SU-DHL-6 (cell line): ENCODE measurements around the gene GRIN2A.

Experiments
- CTCF ChIP-seq: fragments of 200-600 bp; sonication (generic); IDR thresholded peaks from one replicate; pipeline ENCODE4 v1.5.1; 2017; ENCODE audit warnings: antibody characterized with exemption, mild to moderate bottlenecking, low read length, moderate library complexity; ENCODE audit not compliant: insufficient read depth, poor library complexity, severe bottlenecking
- EZH2phosphoT487 ChIP-seq: fragments of 200-600 bp; sonication (generic), shearing (Covaris generic); conservative IDR thresholded peaks from 2 replicates; pipeline ENCODE4 v1.6.1; 2018; ENCODE audit warnings: mild to moderate bottlenecking, antibody characterized with exemption, low read length, moderate library complexity, mixed read lengths

- TF ChIP-seq CTCF (no peak), EZH2phosphoT487 (no peak)
Measured at GRCh38 chr16:9885876-9886275, 296.4 kb downstream of the GRIN2A start.
